Vagina (tissue), 2 donors: ENCODE measurements around the gene PTPRE.

Experiments used
- CTCF ChIP-seq, 3 experiments: fragments of 450-650 bp in 2 of 3; fragments of 200-600 bp in 1 of 3; sonication (generic) in 1 of 3; IDR thresholded peaks; one replicate each; pipeline ENCODE4 v1.5.1; 2017 to 2019; ENCODE audit warnings: antibody characterized with exemption in 3 of 3, mild to moderate bottlenecking in 2 of 3, moderate library complexity in 2 of 3
- POLR2A ChIP-seq, 2 donors: fragments of 450-650 bp; IDR thresholded peaks; one replicate each; pipeline ENCODE4 v1.6.1; 2017; ENCODE audit warnings: antibody characterized with exemption in 2 of 2, mild to moderate bottlenecking in 2 of 2, moderate library complexity in 2 of 2
- POLR2AphosphoS5 ChIP-seq, 2 donors: sonication (generic); formaldehyde crosslinking; IDR thresholded peaks; one replicate each; pipeline ENCODE4 v1.9.0; 2017; ENCODE audit warnings: antibody characterized with exemption in 2 of 2, mild to moderate bottlenecking in 2 of 2, low read depth in 1 of 2; ENCODE audit not compliant: insufficient read depth in 1 of 2

GRCh38 chr10:128096486-128097199 lies 189.7 kb downstream of the PTPRE start:
- TF ChIP-seq CTCF (IDR thresholded peaks at IDR 0.05) (no peak), POLR2AphosphoS5 (IDR thresholded peaks at IDR 0.05; ENCODE audit: insufficient read depth in 1 of 2, low read depth in 1 of 2) (peak in 1 of 2 donors; percentile 23), POLR2A (IDR thresholded peaks at IDR 0.05) (no peak)
